Measurements from ENCODE around the gene MB21D2.

The MB21D2 gene

GRCh38 chr3:192923731-192924130 lies 6.1 kb upstream of the MB21D2 start:
- no peak for DNase-seq (ENCODE audit: low read depth)

DNA sequence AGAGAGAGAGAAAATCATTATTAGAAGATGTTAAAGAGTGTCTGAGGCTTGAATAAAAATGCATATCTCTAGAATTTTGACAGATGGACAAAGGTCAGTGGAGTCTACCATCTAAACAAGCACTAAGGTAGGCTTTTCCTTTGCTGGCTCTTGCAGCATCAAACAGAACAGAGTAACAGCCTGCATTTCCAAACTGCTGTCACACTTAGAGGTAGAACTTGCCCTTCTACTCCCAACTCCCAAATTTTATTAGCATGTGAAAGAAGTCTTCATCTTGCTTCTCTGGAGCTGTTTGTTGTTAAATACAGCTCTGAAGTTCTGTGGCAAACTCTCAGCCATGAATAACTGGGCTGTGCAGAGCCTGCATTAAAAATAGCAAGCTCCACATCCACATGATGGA lies 4.1 kb upstream of the MB21D2 start:
- no peak for DNase-seq (ENCODE audit: low read depth)

DNA sequence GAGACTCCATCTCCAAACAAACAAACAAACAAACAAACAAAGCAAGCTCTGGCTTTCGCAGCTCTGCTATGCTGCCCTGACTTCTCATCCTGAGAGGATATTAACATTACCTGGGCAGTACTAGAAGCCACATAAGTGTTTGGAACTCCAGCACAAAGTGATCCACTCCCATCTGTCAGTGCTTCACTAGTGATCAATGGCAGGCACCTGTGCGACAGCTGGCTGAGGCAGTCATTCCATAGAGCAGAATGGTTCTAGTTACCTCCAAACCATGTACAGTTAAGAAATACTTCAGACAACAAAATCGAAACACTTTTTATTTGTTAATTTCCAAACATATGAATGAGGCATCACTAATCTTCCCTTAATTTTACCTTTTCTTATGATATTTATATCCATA lies 2.8 kb upstream of the MB21D2 start:
- no peak for DNase-seq (ENCODE audit: low read depth)

- no peak for DNase-seq (ENCODE audit: low read depth)
These were observed 2.2 kb upstream of the MB21D2 start for GRCh38 chr3:192919901-192920300.

DNA sequence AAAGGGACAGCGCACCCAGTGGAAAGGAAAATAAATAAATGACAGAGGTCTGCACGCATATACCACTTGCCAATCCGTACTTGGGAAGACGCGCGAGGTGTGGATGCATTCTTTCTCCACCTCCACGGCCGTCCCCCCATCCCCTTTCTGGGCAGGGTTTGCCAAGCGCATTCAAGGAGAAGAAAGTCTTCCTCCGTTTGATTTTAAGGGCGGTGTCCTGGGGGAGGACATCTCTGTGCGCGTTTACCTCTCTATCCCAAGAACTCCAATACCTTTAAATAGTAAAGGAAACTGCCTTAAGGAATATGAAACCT lies 576 bp upstream of the MB21D2 start:
- no peak for DNase-seq (ENCODE audit: low read depth)

- no peak for DNase-seq (ENCODE audit: low read depth)
These were observed 640 bp downstream of the MB21D2 start for GRCh38 chr3:192917028-192917403.

DNA sequence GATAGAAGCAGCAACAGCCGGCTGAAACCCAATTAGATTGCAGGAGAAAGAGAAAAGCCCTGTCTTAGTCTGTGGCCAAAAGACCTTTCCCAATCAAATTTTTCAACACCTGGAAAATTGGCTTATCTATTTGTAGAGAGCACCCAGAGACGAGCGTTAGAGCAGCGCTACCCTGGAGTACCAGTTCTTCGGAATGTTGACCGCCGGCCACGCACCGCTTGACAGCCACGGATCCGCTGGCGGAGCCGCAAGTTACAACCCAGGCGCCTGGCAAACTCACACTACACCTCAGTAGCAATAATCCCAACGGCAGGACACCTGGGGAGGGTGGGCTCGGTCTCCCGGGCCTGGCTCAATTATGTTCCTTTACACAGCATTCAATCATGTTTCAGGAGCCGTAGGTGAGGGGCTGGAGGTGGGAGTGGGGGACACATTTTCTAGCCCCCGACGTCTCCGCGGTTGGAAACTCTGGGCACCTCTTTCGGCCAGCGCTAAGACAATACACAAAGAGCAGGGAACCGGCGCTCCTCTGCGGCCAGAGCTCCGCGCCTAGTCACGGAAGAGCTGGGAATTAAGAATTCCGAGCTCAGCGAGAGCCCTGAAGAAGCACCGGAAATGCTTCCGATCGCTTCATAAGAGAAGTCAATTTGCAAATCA lies 1.2 kb downstream of the MB21D2 start:
- no peak for DNase-seq (ENCODE audit: low read depth)

GRCh38 chr3:192915722-192916121 lies 1.9 kb downstream of the MB21D2 start:
- no peak for DNase-seq (ENCODE audit: low read depth)

DNA sequence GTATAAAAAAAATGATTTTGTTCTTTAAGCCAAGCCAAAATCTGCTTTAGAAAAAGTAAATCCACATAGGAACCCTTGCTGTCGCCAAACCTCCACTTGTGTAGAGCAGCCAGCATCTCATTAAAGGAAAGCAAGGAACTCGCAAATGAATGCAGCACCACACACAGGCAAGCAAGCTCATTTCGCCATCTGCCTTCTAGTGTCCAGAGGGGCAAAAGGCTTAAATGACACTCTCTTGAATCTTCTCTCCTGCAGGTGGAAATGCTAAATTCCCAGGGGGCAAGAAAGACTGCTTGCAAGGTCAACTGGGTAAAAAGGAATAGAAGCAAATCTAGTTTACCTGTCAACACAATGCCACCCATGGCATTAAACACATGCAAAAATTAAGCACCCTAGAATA lies 2.4 kb downstream of the MB21D2 start:
- no peak for DNase-seq (ENCODE audit: low read depth)

DNA sequence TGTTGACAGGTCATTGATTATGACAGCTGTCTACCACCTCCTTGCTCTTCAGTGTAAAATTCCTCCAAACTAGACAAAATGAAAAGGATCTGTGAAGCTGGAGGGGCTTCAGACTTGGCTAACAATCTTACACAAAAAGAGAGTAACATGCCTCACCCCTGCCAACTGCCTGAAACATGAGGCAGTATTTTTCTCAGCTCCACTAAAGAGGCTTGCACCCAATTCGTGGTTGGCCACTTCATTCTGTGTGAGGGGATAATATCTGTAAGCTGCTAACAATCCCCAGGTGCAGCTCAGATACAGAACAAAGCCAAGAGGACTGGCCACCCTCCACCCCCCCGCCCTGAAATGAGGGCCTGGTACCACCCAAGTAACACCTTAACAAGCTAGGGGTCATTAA lies 2.8 kb downstream of the MB21D2 start:
- no peak for DNase-seq (ENCODE audit: low read depth)

GRCh38 chr3:192913540-192913939 lies 4.1 kb downstream of the MB21D2 start:
- DNase-seq (ENCODE audit: low read depth): no peak

DNA sequence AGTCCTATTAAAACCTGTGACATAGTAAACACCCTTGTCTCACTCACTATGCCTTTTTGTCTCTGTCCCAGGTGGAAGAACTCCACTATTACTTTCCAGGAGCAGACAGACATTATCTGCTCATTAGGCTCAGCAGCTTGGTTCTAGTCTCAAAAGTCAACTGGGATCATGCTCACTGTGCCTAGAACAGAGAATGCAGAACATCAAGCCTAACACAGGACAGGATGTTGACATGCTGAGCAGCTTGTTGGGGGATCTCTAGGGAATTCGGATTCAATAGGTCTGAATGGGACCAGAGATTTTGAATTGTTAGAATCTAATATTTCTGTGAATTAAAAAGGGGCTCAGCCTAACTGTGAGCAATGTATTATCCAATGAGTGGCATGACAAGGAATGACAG lies 6.4 kb downstream of the MB21D2 start:
- no peak for DNase-seq (ENCODE audit: low read depth)

DNA sequence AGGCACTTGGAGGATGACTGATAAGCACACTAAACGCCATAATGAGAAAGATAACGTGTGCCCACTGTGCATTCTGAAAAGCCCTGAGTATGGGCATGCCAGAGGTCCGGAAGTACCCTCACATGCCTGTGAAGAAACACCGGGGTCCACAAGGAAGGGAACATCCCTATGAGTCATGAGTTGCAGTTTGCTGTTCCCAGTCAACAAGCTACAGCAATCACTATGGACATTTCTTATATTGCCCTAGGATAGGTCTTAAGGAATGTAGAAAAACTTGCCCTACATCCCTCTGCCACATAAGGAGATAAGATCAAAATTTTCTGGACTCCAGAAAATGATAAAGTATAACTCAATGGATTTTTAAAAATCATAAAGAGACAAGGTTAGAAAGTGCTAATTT lies 9.9 kb downstream of the MB21D2 start:
- no peak for DNase-seq (ENCODE audit: low read depth)

DNA sequence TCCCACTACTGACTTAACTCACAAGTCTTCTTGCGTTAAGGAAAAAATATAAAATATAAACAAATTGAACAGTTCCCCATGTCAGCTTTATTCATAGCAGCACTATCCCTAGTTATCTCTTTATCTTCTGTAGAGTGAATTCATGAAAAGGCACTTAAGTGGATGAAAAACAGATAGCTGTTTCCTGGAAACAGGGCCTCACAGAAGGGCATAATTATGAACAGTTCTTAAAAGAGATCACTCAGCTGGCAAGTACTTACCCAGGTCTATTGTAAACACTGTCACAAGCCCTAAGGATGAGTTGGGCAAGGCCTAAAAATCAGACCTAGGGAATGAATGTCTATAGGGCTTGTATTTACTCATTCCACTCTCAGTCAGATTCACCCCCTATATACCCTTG lies 10.7 kb downstream of the MB21D2 start:
- no peak for DNase-seq (ENCODE audit: low read depth)

GRCh38 chr3:192905980-192906678 lies 11.5 kb downstream of the MB21D2 start:
- no peak for DNase-seq (ENCODE audit: low read depth)

DNA sequence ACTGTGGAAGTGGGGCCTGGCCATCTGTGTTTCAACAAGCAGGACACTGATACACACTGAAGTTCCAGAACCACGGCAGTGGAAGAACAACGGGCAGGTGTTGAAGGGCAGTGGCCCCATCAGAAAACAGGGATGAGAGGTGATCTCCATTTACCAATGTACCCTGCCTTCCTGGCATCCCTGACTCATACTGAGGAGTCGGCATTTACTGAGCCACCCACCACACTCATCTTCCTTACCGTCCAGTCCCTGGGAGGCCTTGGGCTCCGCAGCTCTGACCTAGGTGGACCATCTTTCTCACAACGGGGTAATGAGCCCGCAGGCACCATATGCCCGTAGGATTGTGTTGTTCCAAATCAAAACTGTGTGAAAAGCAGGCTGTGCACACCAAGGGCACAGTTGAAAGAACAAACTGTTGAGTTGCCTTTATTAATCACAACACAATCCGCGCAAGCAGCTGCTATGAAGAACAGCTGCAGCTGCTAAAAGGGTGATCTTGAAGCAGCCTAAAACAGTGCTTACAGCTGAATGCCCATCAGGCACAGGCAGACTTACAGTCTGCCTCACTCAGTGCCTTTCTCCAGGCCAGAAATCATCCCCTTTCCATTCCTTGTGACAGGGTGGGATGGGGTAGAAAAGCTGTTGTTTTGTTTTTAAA lies 12.9 kb downstream of the MB21D2 start:
- no peak for DNase-seq (ENCODE audit: low read depth)

- DNase-seq (ENCODE audit: low read depth): no peak
These were observed 15.1 kb downstream of the MB21D2 start for GRCh38 chr3:192902549-192902948.

GRCh38 chr3:192901435-192901834 lies 16.2 kb downstream of the MB21D2 start:
- DNase-seq (ENCODE audit: low read depth): no peak

GRCh38 chr3:192899540-192899982 lies 18.1 kb downstream of the MB21D2 start:
- DNase-seq (ENCODE audit: low read depth): no peak

- no peak for DNase-seq (ENCODE audit: low read depth)
These were observed 20.7 kb downstream of the MB21D2 start for GRCh38 chr3:192897005-192897404.

DNA sequence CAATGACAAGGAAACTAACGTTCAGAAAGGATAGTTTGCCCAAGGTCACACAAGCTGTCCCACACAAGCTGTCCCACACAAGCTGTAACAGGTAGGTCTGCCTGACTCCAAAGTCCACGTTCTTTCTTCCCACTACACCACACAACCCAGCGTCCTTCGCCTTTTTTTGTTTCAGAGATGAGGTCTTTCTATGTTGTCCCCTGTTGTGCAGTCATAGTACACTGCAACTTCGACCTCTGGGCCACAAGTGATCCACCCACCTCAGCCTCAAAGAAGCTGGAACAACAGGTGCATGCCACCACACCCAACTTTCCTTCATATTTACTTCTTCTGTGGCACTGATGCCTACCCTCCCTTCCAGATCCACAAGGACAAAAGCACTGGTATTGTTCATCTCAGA lies 21.4 kb downstream of the MB21D2 start:
- no peak for DNase-seq (ENCODE audit: low read depth)

DNA sequence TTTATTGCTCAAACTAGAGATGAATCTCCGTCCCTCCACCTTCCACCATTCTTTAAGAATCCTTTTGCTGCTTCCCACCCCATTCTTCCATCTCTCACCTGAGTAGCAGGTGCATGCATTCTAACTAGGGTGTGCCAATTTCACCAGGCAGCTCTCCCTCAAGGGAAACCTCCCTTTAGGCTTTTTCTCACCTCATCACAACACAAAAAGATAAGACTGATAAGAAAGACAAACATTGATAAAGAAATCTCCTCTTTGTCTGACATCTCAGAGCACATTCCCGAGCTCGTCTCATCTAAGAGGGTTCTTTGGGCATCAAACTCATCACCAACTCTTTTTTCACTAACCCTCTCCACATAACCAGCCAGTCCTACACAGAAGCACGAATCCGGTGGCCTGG lies 23.0 kb downstream of the MB21D2 start:
- no peak for DNase-seq (ENCODE audit: low read depth)

DNA sequence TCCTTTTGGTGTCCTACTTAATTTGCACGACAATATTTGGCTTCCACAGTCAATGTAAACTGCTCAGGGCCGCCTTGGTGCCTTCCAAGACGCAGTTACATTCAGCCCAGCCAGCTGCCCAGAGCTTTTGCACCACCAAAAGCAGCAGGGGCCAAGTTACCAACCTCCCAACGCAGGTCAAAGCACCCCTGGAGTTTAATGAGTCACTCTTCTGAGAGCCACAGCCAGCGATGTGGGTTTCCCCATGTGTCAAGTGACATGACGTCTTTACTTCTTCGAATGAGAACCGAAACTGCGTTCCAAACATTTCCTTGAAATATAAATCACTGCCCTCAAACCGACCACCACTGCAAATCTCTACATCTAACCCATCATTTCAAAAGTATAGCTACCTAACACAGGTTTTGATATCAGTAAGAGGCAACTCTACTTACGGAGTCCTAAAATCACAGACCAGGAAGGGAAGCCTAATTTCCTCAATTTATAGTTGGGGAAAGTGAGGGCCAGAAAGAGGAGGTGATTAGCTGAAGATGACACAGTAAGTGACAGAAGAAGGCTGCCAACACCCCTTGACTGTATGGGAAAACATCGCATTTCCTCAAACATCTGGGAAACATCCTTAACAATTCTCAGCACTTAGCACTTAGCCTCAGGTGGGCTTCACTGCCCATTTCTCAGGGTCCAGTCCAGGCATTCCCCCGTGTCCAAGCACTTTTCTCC lies 24.5 kb downstream of the MB21D2 start:
- DNase-seq (ENCODE audit: low read depth): no peak
